ENCODE results near the gene TMEM178B.
"Not testable (repeated sequence)": the region's sequence is repeated elsewhere in the genome, so short reads cannot be mapped to it uniquely, and the experiment has no call there.

Gene TMEM178B

GRCh38 chr7:141073641-141074161 is at the start of gene TMEM178B:
Gene TMEM178B (plus strand): TSS chr7:141074064.
- Histone ChIP-seq H3K4me3 (peak within 1 kb of the TSS; percentile 43 to 58), H3K27me3 (peaks cover 0 to 70% of the 10 kb centered on the region in 2 donors), H3K9me3 (no peaks in the 10 kb centered on the region), H3K4me1 (peaks cover 0 to 42% (median 39%) of the 10 kb centered on the region in 4 donors), H3K27ac (no peak within 1 kb of the TSS), H3K36me3 (no peaks in the 10 kb centered on the region)
- no peak for TF ChIP-seq CTCF (IDR thresholded peaks at IDR 0.05)
- intact Hi-C loops (cut with DNase I; ENCODE audit: low total_unique reads): no loop called here
- no peak for DNase-seq

GRCh38 chr7:141024668-141025067 is 49.2 kb upstream of the TMEM178B start:
- DNase-seq: no peak
- Histone ChIP-seq H3K4me3 (no peak overlapping the region), H3K27me3 (peaks cover 0 to under 1% of the 10 kb centered on the region in 2 donors), H3K27ac (no peak overlapping the region), H3K9me3 (peaks cover 0 to 7% (median 0%) of the 10 kb centered on the region in 3 donors), H3K4me1 (no peaks in the 10 kb centered on the region), H3K36me3 (no peaks in the 10 kb centered on the region)
- intact Hi-C loops (cut with DNase I; ENCODE audit: low total_unique reads): no loop called here
- no peak for TF ChIP-seq CTCF (IDR thresholded peaks at IDR 0.05)

GRCh38 chr7:141027043-141027442 is 46.8 kb upstream of the TMEM178B start:
- no peak for DNase-seq
- H3K4me3 ChIP-seq: no peak overlapping the region
- TF ChIP-seq CTCF (IDR thresholded peaks at IDR 0.05): no peak
- peaks cover 0 to 7% (median 0%) of the 10 kb centered on the region in 3 donors for H3K9me3 ChIP-seq
- H3K27ac ChIP-seq: no peak overlapping the region
- H3K27me3 ChIP-seq: no peaks in the 10 kb centered on the region
- no peaks in the 10 kb centered on the region for H3K36me3 ChIP-seq
- intact Hi-C loops (cut with DNase I; ENCODE audit: low total_unique reads): no loop called here
- no peaks in the 10 kb centered on the region for H3K4me1 ChIP-seq

DNA sequence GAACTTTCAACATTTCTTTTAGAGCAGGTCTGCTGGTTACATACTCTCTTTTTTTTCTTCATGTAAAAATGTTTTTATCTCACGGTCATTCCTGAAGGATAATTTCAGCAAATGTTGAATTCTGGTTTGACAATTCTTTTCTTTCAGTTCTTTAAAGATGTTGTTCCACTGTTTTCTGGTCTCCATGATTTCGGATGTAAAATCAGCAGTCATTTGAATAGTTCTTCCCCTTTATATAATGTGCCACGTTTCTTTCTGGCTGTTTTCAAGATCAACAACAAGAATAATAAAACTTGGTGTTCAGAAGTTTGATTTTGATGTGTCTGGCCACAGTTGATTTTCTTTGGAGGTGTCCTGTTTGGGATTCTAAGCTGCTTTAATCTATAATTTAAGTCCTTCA is 45.1 kb upstream of the TMEM178B start:
- H3K4me1 ChIP-seq: no peaks in the 10 kb centered on the region
- H3K36me3 ChIP-seq: no peaks in the 10 kb centered on the region
- no peak overlapping the region for H3K27ac ChIP-seq
- peaks cover 0 to 7% (median 0%) of the 10 kb centered on the region in 3 donors for H3K9me3 ChIP-seq
- no peak for TF ChIP-seq CTCF (IDR thresholded peaks at IDR 0.05)
- no peaks in the 10 kb centered on the region for H3K27me3 ChIP-seq
- DNase-seq: no peak
- intact Hi-C loops (cut with DNase I; ENCODE audit: low total_unique reads): no loop called here
- H3K4me3 ChIP-seq: no peak overlapping the region

- H3K36me3 ChIP-seq; DNase-seq; H3K4me1 ChIP-seq; H3K9me3 ChIP-seq; H3K27ac ChIP-seq; H3K27me3 ChIP-seq; H3K4me3 ChIP-seq; intact Hi-C loops (cut with DNase I; ENCODE audit: low total_unique reads): not testable (repeated sequence)
These were observed 41.1 kb upstream of the TMEM178B start for GRCh38 chr7:141032539-141033323.

GRCh38 chr7:141038100-141038499 is 35.8 kb upstream of the TMEM178B start:
- H3K27ac ChIP-seq; H3K4me3 ChIP-seq; DNase-seq; H3K4me1 ChIP-seq; H3K36me3 ChIP-seq; H3K27me3 ChIP-seq; intact Hi-C loops (cut with DNase I; ENCODE audit: low total_unique reads); H3K9me3 ChIP-seq: not testable (repeated sequence)
